Skeletal muscle tissue (tissue), 4 donors: ENCODE data around the gene RARA. TPM values are rescaled to one million over a fixed set of nuclear protein-coding genes. Genes with fewer than 3 reads are reported as not detected.

Experiments
- H3K27ac ChIP-seq: one replicate; pipeline ENCODE4 v1.7.0; 2013; ENCODE audit warnings: mild to moderate bottlenecking, low read depth, low read length, inconsistent platforms
- H3K27me3 ChIP-seq, 3 donors: one replicate each; pipeline ENCODE4 v1.7.0; 2013; ENCODE audit warnings: low read length in 3 of 3; ENCODE audit not compliant: control insufficient read depth in 3 of 3, insufficient read depth in 3 of 3
- H3K36me3 ChIP-seq, 3 donors: one replicate each; pipeline ENCODE4 v1.7.0; 2013; ENCODE audit warnings: low read length in 3 of 3; ENCODE audit not compliant: control insufficient read depth in 3 of 3, insufficient read depth in 3 of 3
- H3K4me1 ChIP-seq, 3 donors: one replicate each; pipeline ENCODE4 v1.7.0; 2013; ENCODE audit warnings: low read length in 3 of 3, mild to moderate bottlenecking in 3 of 3; ENCODE audit not compliant: control insufficient read depth in 3 of 3, insufficient read depth in 3 of 3
- H3K4me3 ChIP-seq, 3 donors: one replicate each; pipeline ENCODE4 v1.7.0; 2013; ENCODE audit warnings: low read length in 3 of 3
- H3K9ac ChIP-seq, 3 donors: one replicate each; pipeline ENCODE4 v1.7.0; 2013; ENCODE audit warnings: low read length in 3 of 3, mild to moderate bottlenecking in 3 of 3, moderate library complexity in 2 of 3, low read depth in 1 of 3
- H3K9me3 ChIP-seq, 3 donors: one replicate each; pipeline ENCODE4 v1.7.0; 2013; ENCODE audit warnings: low read length in 3 of 3; ENCODE audit not compliant: control insufficient read depth in 3 of 3
- total RNA-seq: library from RNA; depleted of rRNA; stranded (reverse); fragments of >200 nt; gene quantifications from one replicate; pipeline ENCODE4 v1.2.3, GENCODE V29; 2014
- donor health status: Osteomylitis.

Gene RARA
- total RNA-seq, 1 donor from 2014 or later = 17.2 TPM

DNA sequence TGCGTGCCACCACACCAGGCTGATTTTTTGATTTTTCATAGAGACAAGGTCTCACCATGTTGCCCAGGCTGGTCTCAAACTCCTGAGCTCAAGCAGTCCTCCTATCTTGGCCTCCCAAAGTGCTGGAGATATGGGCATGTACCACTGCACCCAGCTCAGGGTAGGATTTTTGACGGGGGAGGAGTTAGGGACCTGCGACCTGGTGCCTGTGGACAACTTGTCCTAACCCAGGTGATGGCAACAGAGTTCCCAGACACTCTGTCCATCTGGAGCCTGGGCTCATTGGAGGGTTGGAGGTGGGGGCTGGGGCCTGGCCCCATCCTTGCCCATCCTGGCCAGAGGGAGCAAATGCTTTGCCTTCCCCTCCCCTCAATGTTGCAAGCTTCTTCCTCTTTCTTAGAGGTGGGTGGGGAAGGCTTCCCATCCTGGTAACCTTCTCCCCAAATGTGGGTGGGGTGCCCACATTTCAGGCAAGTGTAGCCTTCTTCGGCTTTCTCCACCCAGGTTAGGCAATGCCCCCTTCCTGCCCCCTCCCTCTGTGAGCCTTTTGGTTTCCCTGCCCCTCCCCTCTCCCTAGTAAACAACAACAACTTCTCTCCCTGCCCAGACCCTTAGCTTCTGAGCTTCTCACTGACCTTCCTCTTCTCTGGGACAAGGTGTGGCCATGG, 24.9 kb downstream of the RARA start:
- Histone ChIP-seq H3K9ac (peak overlapping the region in 1 of 3 donors; percentile 71), H3K4me1 (peaks cover 82 to 91% (median 83%) of the 10 kb centered on the region in 3 donors), H3K27me3 (no peaks in the 10 kb centered on the region), H3K4me3 (no peak overlapping the region), H3K36me3 (peaks cover 0 to 2% (median 2%) of the 10 kb centered on the region in 3 donors), H3K9me3 (no peaks in the 10 kb centered on the region), H3K27ac (peak overlapping the region; percentile 85)

DNA sequence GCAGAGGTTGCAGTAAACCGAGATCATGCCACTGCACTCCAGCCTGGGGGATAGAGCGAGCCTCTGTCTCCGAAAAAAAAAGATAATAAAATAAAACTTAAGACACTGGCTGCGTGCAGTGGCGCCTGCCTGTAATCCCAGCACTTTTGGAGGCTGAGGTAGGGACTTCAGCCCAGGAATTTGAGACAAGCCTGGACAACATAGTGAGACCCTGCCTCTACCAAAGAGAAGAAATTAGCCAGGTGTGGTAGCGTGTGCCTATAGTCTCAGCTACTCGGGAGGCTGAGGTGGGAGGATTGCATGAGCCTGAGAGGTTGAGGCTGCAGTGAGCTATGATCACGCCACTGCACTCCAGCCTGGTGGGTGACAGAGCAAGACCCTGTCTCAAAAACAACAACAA, 26.6 kb downstream of the RARA start:
- H3K36me3 ChIP-seq = peaks cover 0 to 3% (median 2%) of the 10 kb centered on the region in 3 donors
- peak overlapping the region; percentile 85 for H3K27ac ChIP-seq
- peaks cover 83 to 90% (median 86%) of the 10 kb centered on the region in 3 donors for H3K4me1 ChIP-seq
- H3K4me3 ChIP-seq = no peak overlapping the region
- no peaks in the 10 kb centered on the region for H3K9me3 ChIP-seq
- H3K27me3 ChIP-seq = no peaks in the 10 kb centered on the region
- H3K9ac ChIP-seq = peak overlapping the region in 2 of 3 donors; percentile 23 to 33

GRCh38 chr17:40337351-40337750, 28.4 kb downstream of the RARA start:
- H3K27ac ChIP-seq = no peak overlapping the region
- peak overlapping the region in 1 of 3 donors; percentile 57 for H3K9ac ChIP-seq
- no peaks in the 10 kb centered on the region for H3K27me3 ChIP-seq
- H3K4me1 ChIP-seq = peaks cover 73 to 84% (median 76%) of the 10 kb centered on the region in 3 donors
- H3K4me3 ChIP-seq = no peak overlapping the region
- peaks cover 0 to 2% (median 2%) of the 10 kb centered on the region in 3 donors for H3K36me3 ChIP-seq
- H3K9me3 ChIP-seq = no peaks in the 10 kb centered on the region

GRCh38 chr17:40338058-40338457, 29.1 kb downstream of the RARA start:
- Histone ChIP-seq H3K27ac (no peak overlapping the region), H3K27me3 (no peaks in the 10 kb centered on the region), H3K4me3 (no peak overlapping the region), H3K9me3 (no peaks in the 10 kb centered on the region), H3K9ac (peak overlapping the region in 2 of 3 donors; percentile 28 to 40), H3K36me3 (peaks cover 0 to 2% (median 2%) of the 10 kb centered on the region in 3 donors), H3K4me1 (peaks cover 72 to 83% (median 73%) of the 10 kb centered on the region in 3 donors)

GRCh38 chr17:40338941-40339649, 30.1 kb downstream of the RARA start:
- Histone ChIP-seq H3K4me1 (peaks cover 72 to 83% (median 73%) of the 10 kb centered on the region in 3 donors), H3K36me3 (peaks cover 0 to 2% (median under 1%) of the 10 kb centered on the region in 3 donors), H3K27ac (peak overlapping the region; percentile 55), H3K9me3 (no peaks in the 10 kb centered on the region), H3K27me3 (no peaks in the 10 kb centered on the region), H3K4me3 (no peak overlapping the region), H3K9ac (peak overlapping the region in 1 of 3 donors; percentile 74)

DNA sequence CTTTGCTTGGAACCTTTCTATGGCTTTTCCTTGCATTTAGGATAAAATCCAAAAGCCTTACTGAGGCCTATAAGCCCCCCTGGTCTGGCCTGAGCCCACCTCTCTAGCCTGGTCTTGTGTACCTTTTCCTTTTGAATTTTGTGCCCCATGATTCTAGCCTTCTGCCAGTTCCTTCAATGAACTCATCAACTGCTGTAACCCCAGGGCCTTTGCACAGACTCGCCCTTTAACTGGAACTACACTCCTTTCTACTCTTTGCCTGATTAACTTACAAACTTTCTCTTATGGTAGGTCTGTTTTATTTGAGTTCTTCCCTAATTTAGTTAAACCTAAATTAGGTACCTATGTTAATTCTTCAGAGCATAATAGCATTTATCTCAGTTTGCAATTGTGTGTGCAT, 31.3 kb downstream of the RARA start:
- Histone ChIP-seq H3K9me3 (no peaks in the 10 kb centered on the region), H3K4me3 (peak overlapping the region in 1 of 3 donors; percentile 78), H3K27ac (peak overlapping the region; percentile 95), H3K36me3 (peaks cover 0 to 2% (median 0%) of the 10 kb centered on the region in 3 donors), H3K4me1 (peaks cover 72 to 83% (median 72%) of the 10 kb centered on the region in 3 donors), H3K9ac (peak overlapping the region in 1 of 3 donors; percentile 87), H3K27me3 (no peaks in the 10 kb centered on the region)

- Histone ChIP-seq H3K27me3 (no peaks in the 10 kb centered on the region), H3K4me1 (peaks cover 74 to 83% (median 74%) of the 10 kb centered on the region in 3 donors), H3K27ac (peak overlapping the region; percentile 95), H3K9ac (peak overlapping the region; percentile 86 to 87 (median 86)), H3K36me3 (peaks cover 0 to 2% (median 0%) of the 10 kb centered on the region in 3 donors), H3K9me3 (no peaks in the 10 kb centered on the region), H3K4me3 (peak overlapping the region; percentile 78 to 87 (median 79))
Observed at GRCh38 chr17:40340880-40341807, 32.2 kb downstream of the RARA start.

- H3K27ac ChIP-seq = peak overlapping the region; percentile 95
- H3K36me3 ChIP-seq = peaks cover 0 to 2% (median 0%) of the 10 kb centered on the region in 3 donors
- H3K4me1 ChIP-seq = peaks cover 80 to 88% (median 81%) of the 10 kb centered on the region in 3 donors
- H3K4me3 ChIP-seq = peak overlapping the region; percentile 79 to 87 (median 85)
- H3K9ac ChIP-seq = peak overlapping the region; percentile 86 to 87 (median 86)
- no peaks in the 10 kb centered on the region for H3K9me3 ChIP-seq
- H3K27me3 ChIP-seq = no peaks in the 10 kb centered on the region
Observed at GRCh38 chr17:40341808-40342503, 33.0 kb downstream of the RARA start.
